Measurements from ENCODE around the gene LBX2. TPM values are rescaled to one million over a fixed set of nuclear protein-coding genes. Genes with fewer than 3 reads are reported as not detected.
A peak's percentile ranks its signal among the peaks of the same experiment; 100 is the strongest.

LBX2 gene
- total and polyA plus RNA-seq, 9 of the 15 experiments (the other 6 are each of a cell fraction or from before 2014, with no cell fraction given), result 0.39 to 6.2 (median 1.8) TPM; not detected in 1

GRCh38 chr2:74482801-74483674 lies 16.4 kb downstream of the LBX2 start, which contains the start of the genes CCDC142 and TTC31 (continued):
- TF ChIP-seq ATF3 (IDR thresholded peaks at IDR 0.05) (no peak), ATF3 (CRISPR knock-in tag; conservative IDR thresholded peaks at IDR 0.05) (0 out of 2 replicates have a peak, but pooled peaks have one; percentile 54), MTA3 (IDR thresholded peaks at IDR 0.05; ENCODE audit: borderline replicate concordance) (peak; percentile 98), TARDBP (IDR thresholded peaks at IDR 0.05) (0 out of 2 replicates have a peak, but pooled peaks have one; percentile 44), SAFB (IDR thresholded peaks at IDR 0.05; ENCODE audit: borderline replicate concordance, low read depth, low read length) (no peak), ZNF395 (CRISPR knock-in tag; IDR thresholded peaks at IDR 0.05) (no peak), EP300 (IDR thresholded peaks at IDR 0.05; ENCODE audit: low read length) (0 out of 2 replicates have a peak, but pooled peaks have one; percentile 1), EZH2 (IDR thresholded peaks at IDR 0.05; ENCODE audit: borderline replicate concordance, low read depth, low read length) (no peak), ZNF384 (IDR thresholded peaks at IDR 0.05; ENCODE audit: low read depth, low read length) (no peak), ZNF512 (tag; IDR thresholded peaks at IDR 0.05) (no peak), EWSR1 (IDR thresholded peaks at IDR 0.05; ENCODE audit: borderline replicate concordance, low read depth, partially characterized antibody) (no peak), RERE (CRISPR knock-in tag; IDR thresholded peaks at IDR 0.05; ENCODE audit: borderline replicate concordance) (peak; percentile 86; the same call in 1 of the 2 replicates), POLR2B (IDR thresholded peaks at IDR 0.05; ENCODE audit: low read depth, partially characterized antibody) (peak; percentile 72), BDP1 (IDR thresholded peaks at IDR 0.05; ENCODE audit: insufficient read depth, insufficient read length) (no peak), SAFB2 (IDR thresholded peaks at IDR 0.05; ENCODE audit: borderline replicate concordance, low read depth, low read length, severe bottlenecking) (no peak), YY1 (IDR thresholded peaks at IDR 0.05; ENCODE audit: borderline replicate concordance in 1 of 3, control insufficient read depth in 1 of 3, extremely low read depth in 1 of 3, insufficient read depth in 3 of 3, insufficient read length in 1 of 3, insufficient replicate concordance in 2 of 3, low read depth in 1 of 3, low read length in 2 of 3) (peak; percentile 98 to 100 (median 99))

Data from K562 (cell line).